RPMI7951 (cell line): ENCODE results near the gene IHH. TPM values are rescaled to one million over a fixed set of nuclear protein-coding genes. Genes with fewer than 3 reads are reported as not detected.

Experiments
- DNase-seq: peaks from one replicate; pipeline ENCODE4 v3.0.0-alpha.2; 2012; ENCODE audit warnings: low read depth
- total RNA-seq: library from RNA; depleted of rRNA; stranded (reverse); fragments of >200 nt; shearing (Covaris generic); gene quantifications from 2 replicates; pipeline ENCODE4 v1.2.3, GENCODE V29; 2014; rRNA removed

Gene IHH
- total RNA-seq, 1 experiment from 2014 or later = not detected

DNA sequence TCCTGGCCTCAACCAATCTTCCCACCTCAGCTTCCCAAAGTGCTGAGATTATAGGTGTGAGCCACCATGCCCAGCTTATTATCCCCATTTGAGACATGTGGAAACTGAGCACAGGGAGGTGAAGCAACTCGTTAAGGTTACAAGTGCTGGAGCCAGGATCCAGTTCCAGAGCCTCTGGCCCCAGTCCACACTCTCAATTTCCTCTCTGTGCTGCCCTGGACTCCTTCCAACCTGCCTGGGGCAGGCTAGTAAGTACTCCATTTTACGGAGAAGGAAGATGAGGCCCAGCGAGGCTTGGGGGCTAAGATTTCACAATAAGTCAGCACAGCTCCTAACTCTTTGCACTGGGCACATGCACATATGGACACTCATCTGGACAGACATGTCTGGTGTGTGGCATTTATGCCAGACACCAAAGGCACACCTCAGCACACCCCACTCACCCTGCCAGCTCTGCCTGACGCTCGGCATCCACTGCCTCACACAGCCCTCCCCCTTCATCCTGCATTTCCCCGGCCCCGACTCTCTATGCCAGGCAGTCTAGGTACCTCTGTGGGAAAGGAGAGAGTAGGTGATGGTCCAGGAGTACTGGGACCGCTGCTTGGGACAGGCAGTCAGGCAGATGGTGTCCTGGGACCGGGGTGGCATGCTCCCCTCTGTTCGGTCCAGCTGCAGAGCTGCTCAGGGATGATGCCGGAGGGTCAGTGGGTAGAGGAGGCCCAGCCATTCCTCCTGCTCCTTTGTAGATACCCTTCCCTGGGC lies 39.9 kb downstream of the IHH start:
- peak; percentile 34 for DNase-seq

DNA sequence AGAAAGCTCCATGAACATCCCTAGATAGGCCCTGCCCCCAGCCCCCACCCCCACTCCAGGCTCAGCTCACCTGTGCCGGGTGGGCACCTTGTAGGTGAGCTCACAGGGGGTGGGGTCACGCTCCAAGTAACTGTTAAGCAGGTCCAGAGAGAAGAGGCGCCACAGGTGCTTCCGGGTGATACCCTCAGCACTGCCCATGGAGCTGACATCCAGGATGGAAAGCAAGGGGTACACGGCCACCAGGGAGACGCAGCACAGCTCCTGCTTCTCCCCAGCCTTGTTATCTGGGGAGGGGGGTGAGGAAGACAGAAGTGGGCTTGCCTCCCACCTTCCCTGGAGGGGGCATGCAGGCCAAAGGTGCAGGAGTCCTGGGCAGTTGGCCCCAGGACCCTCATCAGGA lies 41.3 kb downstream of the IHH start:
- no peak for DNase-seq

DNA sequence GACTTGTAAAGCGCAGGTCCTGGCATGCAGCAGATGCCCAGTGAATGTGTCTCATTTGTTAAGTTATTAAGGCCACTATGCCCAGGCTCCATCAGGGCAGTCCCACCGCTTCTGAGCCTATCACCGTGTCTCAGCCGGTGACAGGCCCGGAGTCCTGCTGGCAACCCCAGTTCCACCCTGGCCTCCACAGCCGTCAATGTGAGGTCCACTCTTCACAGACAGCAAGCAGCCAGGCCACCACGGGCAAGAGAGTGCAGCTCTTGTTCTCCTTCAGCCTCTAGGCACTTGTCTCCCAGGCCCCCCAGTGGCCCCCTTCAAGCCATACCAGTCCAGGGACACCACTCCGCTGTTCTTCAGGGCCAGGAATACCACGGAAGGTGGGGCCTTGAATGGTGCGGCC lies 42.0 kb downstream of the IHH start:
- DNase-seq = no peak

GRCh38 chr2:219018286-219018685 lies 42.4 kb downstream of the IHH start:
- DNase-seq = no peak

DNA sequence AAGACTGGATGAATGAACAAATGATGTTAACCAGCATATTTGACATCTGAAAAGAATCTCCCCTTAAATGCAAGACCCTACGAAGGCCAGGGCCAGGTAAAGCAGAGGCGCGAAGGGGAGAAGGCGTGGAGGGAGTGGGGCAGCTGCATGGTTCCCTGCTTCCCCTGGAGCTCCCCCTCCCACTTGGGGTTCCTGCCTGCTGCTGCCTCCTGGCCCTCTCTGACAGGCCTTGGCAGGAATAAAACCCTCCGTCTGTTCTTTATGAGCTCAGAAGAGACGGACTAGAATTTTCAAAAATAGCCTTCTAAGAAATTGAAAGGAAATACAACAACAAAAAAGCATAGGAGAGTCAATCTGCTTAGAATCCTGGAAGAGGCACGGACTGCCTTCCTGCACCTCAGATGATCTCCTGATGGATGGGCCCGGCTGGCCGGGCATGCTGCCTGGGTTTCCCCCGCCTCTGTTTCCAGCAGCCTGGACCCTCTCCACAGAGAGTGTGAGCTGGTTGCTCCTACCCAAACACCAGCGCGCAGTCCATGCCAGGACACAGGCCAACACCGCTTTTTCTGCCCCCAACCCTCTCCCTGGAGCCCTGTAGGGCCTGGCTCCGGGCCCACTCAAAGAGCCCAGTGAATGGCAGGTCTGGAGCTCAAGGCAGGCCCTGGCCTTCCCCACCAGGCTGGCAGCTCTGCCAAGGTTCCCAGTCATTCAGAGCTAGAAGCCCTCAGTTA lies 43.4 kb downstream of the IHH start:
- DNase-seq = no peak

DNA sequence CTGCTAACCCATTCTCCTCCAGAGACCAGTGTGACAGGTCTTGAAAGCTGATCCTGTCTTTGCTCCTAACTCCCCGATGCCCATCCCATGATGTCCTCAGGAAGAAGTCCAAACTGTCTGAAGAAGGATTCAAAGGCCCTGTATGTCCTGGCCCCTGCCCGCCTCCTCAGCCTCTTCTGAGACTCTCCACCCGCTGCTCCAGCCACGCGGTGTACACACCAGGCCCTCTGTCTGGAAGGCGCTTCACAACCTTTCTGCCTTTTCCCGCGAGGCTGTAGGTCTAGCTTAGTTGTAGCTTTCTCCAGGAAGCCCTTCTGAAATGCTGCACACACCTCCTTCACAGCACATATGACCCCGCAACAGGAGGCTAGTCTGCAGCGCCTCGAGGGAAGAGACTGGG lies 44.0 kb downstream of the IHH start:
- DNase-seq = no peak

DNA sequence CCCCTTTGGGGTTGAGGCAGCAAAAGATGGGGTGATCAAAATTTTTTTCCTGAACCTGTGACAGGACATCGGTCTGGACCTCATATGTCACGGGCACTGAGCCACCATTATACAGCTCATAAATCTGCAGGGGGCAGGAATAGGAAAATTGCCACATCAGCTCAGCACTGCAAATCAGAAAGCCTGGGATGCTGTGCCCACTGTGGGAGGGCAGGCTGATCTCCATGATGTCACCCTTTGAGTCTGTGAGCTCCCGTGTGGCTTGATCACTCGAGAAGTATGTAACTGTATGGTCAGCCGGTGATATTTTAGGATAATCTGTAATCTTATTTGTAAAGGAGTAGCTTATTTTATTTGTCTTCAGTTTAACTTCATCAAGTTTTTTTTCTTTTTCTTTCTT lies 49.8 kb downstream of the IHH start:
- DNase-seq = no peak

GRCh38 chr2:219010162-219010756 lies 50.5 kb downstream of the IHH start:
- no peak for DNase-seq

- no peak for DNase-seq
These were observed 51.4 kb downstream of the IHH start for GRCh38 chr2:219009294-219009693.

Other genes starting within 250 kb of the IHH start
- not detected in 2 replicates for gene PRKAG3, start 229.1 kb downstream of the IHH start, total RNA-seq
- 3.4 and 4.2 TPM in 2 replicates for gene WNT6, start 201.1 kb downstream of the IHH start, total RNA-seq
- 0.72 and 1.4 TPM in 2 replicates for gene WNT10A, start 180.1 kb downstream of the IHH start, total RNA-seq
- gene CDK5R2, start 101.3 kb downstream of the IHH start, total RNA-seq = 0.12 and 0.20 TPM in 2 replicates
- gene FEV, start 75.7 kb downstream of the IHH start, total RNA-seq = not detected in 2 replicates
- 0.20 TPM in 1 of 2 replicates, not detected in the other for gene CRYBA2, start 67.5 kb downstream of the IHH start, total RNA-seq
- 0.10 and 0.12 TPM in 2 replicates for gene CFAP65, start 19.4 kb downstream of the IHH start, total RNA-seq
- gene NHEJ1, start 99.9 kb upstream of the IHH start, total RNA-seq = 24.1 and 31.0 TPM in 2 replicates
- gene SLC23A3, start 109.1 kb upstream of the IHH start, total RNA-seq = 0.59 TPM in 1 of 2 replicates, not detected in the other
- gene CNPPD1, start 116.0 kb upstream of the IHH start, total RNA-seq = 40.2 and 41.2 TPM in 2 replicates
- 63.2 and 67.8 TPM in 2 replicates for gene RETREG2, start 117.4 kb upstream of the IHH start, total RNA-seq
- gene ZFAND2B, start 145.9 kb upstream of the IHH start, total RNA-seq = 49.6 and 55.1 TPM in 2 replicates
- gene ABCB6, start 158.0 kb upstream of the IHH start, total RNA-seq = 29.8 and 41.6 TPM in 2 replicates
- 51.3 and 58.6 TPM in 2 replicates for gene ATG9A, start 168.7 kb upstream of the IHH start, total RNA-seq
- 27.5 and 28.8 TPM in 2 replicates for gene ANKZF1, start 168.9 kb upstream of the IHH start, total RNA-seq
- 30.0 and 35.0 TPM in 2 replicates for gene GLB1L, start 184.5 kb upstream of the IHH start, total RNA-seq
- 24.0 and 28.5 TPM in 2 replicates for gene STK16, start 184.6 kb upstream of the IHH start, total RNA-seq
- not detected in 2 replicates for gene TUBA4B, start 192.3 kb upstream of the IHH start, total RNA-seq
- 31.1 and 42.2 TPM in 2 replicates for gene TUBA4A, start 193.0 kb upstream of the IHH start, total RNA-seq
- 33.8 and 39.8 TPM in 2 replicates for gene DNAJB2, start 218.4 kb upstream of the IHH start, total RNA-seq
- 3.2 and 4.4 TPM in 2 replicates for gene PTPRN, start 248.5 kb upstream of the IHH start, total RNA-seq